ENCODE results near the gene RNF41.
"Not testable (repeated sequence)": the region's sequence is repeated elsewhere in the genome, so short reads cannot be mapped to it uniquely, and the experiment has no call there.

RNF41 gene

GRCh38 chr12:56221757-56222530 is at the start of gene RNF41:
TSS of gene RNF41 (minus strand) at chr12:56221922. CDS start at chr12:56214047, 7,875 bp downstream.
- DNase-seq: peak; percentile 99

GRCh38 chr12:56271031-56271430 is 49.3 kb upstream of the RNF41 start:
- DNase-seq: no peak

GRCh38 chr12:56267443-56268071 is 45.8 kb upstream of the RNF41 start:
- no peak for DNase-seq

- peak; percentile 92 for DNase-seq
Observed at GRCh38 chr12:56266693-56267442, 45.1 kb upstream of the RNF41 start, which contains the start of gene COQ10A. TSS of gene COQ10A (plus strand) at chr12:56266942. CDS start at chr12:56267119, 177 bp downstream.

GRCh38 chr12:56266068-56266692 is 44.5 kb upstream of the RNF41 start:
- peak; percentile 53 for DNase-seq

- DNase-seq: not testable (repeated sequence)
Observed at GRCh38 chr12:56262955-56263354, 41.2 kb upstream of the RNF41 start.

- no peak for DNase-seq
Observed at GRCh38 chr12:56261503-56262232, 39.9 kb upstream of the RNF41 start.

- DNase-seq: no peak
Observed at GRCh38 chr12:56260921-56261320, 39.2 kb upstream of the RNF41 start.

- no peak for DNase-seq
Observed at GRCh38 chr12:56260380-56260779, 38.7 kb upstream of the RNF41 start.

GRCh38 chr12:56258820-56259183 is 37.1 kb upstream of the RNF41 start:
- DNase-seq: no peak

GRCh38 chr12:56258068-56258819 is 36.5 kb upstream of the RNF41 start, which contains the start of gene ANKRD52:
TSS of gene ANKRD52 (minus strand) at chr12:56258384. CDS start at chr12:56258269, 115 bp downstream.
- DNase-seq: peak; percentile 89

- no peak for DNase-seq
Observed at GRCh38 chr12:56257491-56258067, 35.9 kb upstream of the RNF41 start.

GRCh38 chr12:56257071-56257470 is 35.3 kb upstream of the RNF41 start:
- DNase-seq: no peak

- DNase-seq: no peak
Observed at GRCh38 chr12:56256326-56256960, 34.7 kb upstream of the RNF41 start.

GRCh38 chr12:56255671-56256070 is 33.9 kb upstream of the RNF41 start:
- no peak for DNase-seq

- DNase-seq: no peak
Observed at GRCh38 chr12:56253091-56253490, 31.4 kb upstream of the RNF41 start.

GRCh38 chr12:56252649-56253048 is 30.9 kb upstream of the RNF41 start:
- DNase-seq: no peak

- DNase-seq: no peak
Observed at GRCh38 chr12:56248711-56249110, 27.0 kb upstream of the RNF41 start.

- no peak for DNase-seq
Observed at GRCh38 chr12:56247923-56248322, 26.2 kb upstream of the RNF41 start.

- no peak for DNase-seq
Observed at GRCh38 chr12:56244494-56244893, 22.8 kb upstream of the RNF41 start.

- no peak for DNase-seq
Observed at GRCh38 chr12:56243731-56244181, 22.0 kb upstream of the RNF41 start.
